ENCODE measurements around the gene MAST3. TPM values are rescaled to one million over a fixed set of nuclear protein-coding genes. Genes with fewer than 3 reads are reported as not detected.

Gene MAST3
- total RNA-seq, 1 experiment from 2014 or later: 10.4 TPM

- Histone ChIP-seq H2BK15ac (ENCODE audit: low read depth, low read length) (no peak overlapping the region), H2BK5ac (ENCODE audit: insufficient read length, low read length) (no peak overlapping the region), H2AFZ (ENCODE audit: low read length) (no peak overlapping the region), H2AK5ac (ENCODE audit: insufficient read length, low read length) (no peak overlapping the region), H3K56ac (ENCODE audit: insufficient read length, low read depth, low read length) (no peak overlapping the region), H3K23ac (ENCODE audit: insufficient read length, low read depth, low read length) (no peak overlapping the region), H3K23me2 (ENCODE audit: insufficient read length, low read depth, low read length, poor library complexity, severe bottlenecking) (no peaks in the 10 kb centered on the region), H4K5ac (ENCODE audit: insufficient read length, low read depth, low read length) (no peak overlapping the region), H3K4me1 (ENCODE audit: insufficient read depth, low read length) (no peaks in the 10 kb centered on the region), H3K4me2 (ENCODE audit: insufficient read depth, insufficient read length, low read length) (no peak overlapping the region), H3K27ac (ENCODE audit: insufficient read length, low read depth, low read length) (no peak overlapping the region), H2BK20ac (ENCODE audit: low read depth, low read length, poor library complexity, severe bottlenecking) (no peak overlapping the region), H4K20me1 (ENCODE audit: control insufficient read depth, insufficient read depth, insufficient read length) (no peaks in the 10 kb centered on the region), H3K9ac (ENCODE audit: extremely low read depth, insufficient read length, low read length) (no peak overlapping the region), H2BK120ac (ENCODE audit: low read depth, low read length, poor library complexity, severe bottlenecking) (no peak overlapping the region), H3K9me3 (ENCODE audit: control insufficient read depth, low read depth, low read length) (no peaks in the 10 kb centered on the region), H3K18ac (ENCODE audit: insufficient read length, low read depth, low read length) (no peak overlapping the region), H3K27me3 (ENCODE audit: insufficient read depth, low read length) (no peaks in the 10 kb centered on the region), H4K8ac (replicated peaks; ENCODE audit: insufficient read length, low read depth, low read length) (no peak overlapping the region), H2BK12ac (ENCODE audit: insufficient read length, low read depth, low read length) (no peak overlapping the region), H3T11ph (ENCODE audit: low read length) (no peak overlapping the region), H3K4ac (ENCODE audit: low read depth, low read length) (no peak overlapping the region), H3K79me1 (ENCODE audit: insufficient read depth, low read depth, low read length, poor library complexity, severe bottlenecking) (no peaks in the 10 kb centered on the region), H4K91ac (ENCODE audit: insufficient read length, low read depth, low read length) (no peak overlapping the region), H3K79me2 (ENCODE audit: insufficient read depth, low read length) (no peaks in the 10 kb centered on the region), H3K14ac (ENCODE audit: insufficient read depth, low read length) (no peak overlapping the region)
- H3K4me1 Mint-ChIP-seq: peaks cover 0 to 21% of the 10 kb centered on the region in 2 experiments; a peak in 3 of 4 replicates
- peaks cover 0 to 4% of the 10 kb centered on the region in 2 experiments; a peak in 3 of 5 replicates for H3K9me3 Mint-ChIP-seq
- no peaks in the 10 kb centered on the region for H3K36me3 Mint-ChIP-seq (ENCODE audit: insufficient read depth in 1 of 3, low read depth in 3 of 3)
- H3K27me3 Mint-ChIP-seq (ENCODE audit: low read depth): peaks cover 6% of the 10 kb centered on the region; the same call in 1 of the 2 replicates
- no peak for TF ChIP-seq CTCF (conservative IDR thresholded peaks at IDR 0.05)
- no peak overlapping the region for H3K27ac Mint-ChIP-seq
- DNase-seq: no peak
- no CpG with 5 or more reads among the region's 5 CpGs for WGBS (ENCODE audit: extremely low coverage, insufficient read length, low lambda C conversion rate)
- no peak overlapping the region for H3K4me3 Mint-ChIP-seq
Measured at GRCh38 chr19:18059902-18060301, 37.7 kb upstream of the MAST3 start.

Measured in H9 (cell line).